Measurements from ENCODE around the gene ADARB2.

- TF ChIP-seq TARDBP (IDR thresholded peaks at IDR 0.05) (no peak), FOXM1 (IDR thresholded peaks at IDR 0.05; ENCODE audit: borderline replicate concordance) (no peak), ELF4 (IDR thresholded peaks at IDR 0.05) (no peak), SUZ12 (IDR thresholded peaks at IDR 0.05) (no peak)
Measured at GRCh38 chr10:1747590-1748157, 10.3 kb upstream of the ADARB2 start.

All from HEK293T (cell line).